GM12878 (cell line): ENCODE data around the gene CDH4. TPM values are rescaled to one million over a fixed set of nuclear protein-coding genes. Genes with fewer than 3 reads are reported as not detected.

Experiments
- ATAC-seq: fragments of 200-7000 bp; cut with Tn5 transposase; 3 replicates; pipeline ENCODE4 v1.9.1; 2020; ENCODE audit warnings: mild to moderate bottlenecking, moderate library complexity
- BruUV-seq: library from RNA; stranded (reverse); fragments of 400-500 nt; replicated peaks from 2 replicates; lab custom pipeline; 2021; lab: Mats Ljungman, UMichigan
- CTCF ChIA-PET: fragments of 300-600 bp; sonication (Branson Sonifier 250); formaldehyde crosslinking; extraction: SDS; loops from one replicate; lab custom pipeline; 2021; ENCODE audit warnings: inconsistent platforms; lab: Yijun Ruan, JAX
- POLR2A ChIA-PET: fragments of 350-600 bp; formaldehyde crosslinking; extraction: SDS; loops from one replicate; lab custom pipeline; 2021; ENCODE audit warnings: inconsistent platforms; lab: Charles Lee
- RAD21 ChIA-PET: fragments of 300-600 bp; sonication (Branson Sonifier 250); formaldehyde crosslinking; loops from one replicate; lab custom pipeline; 2023; ENCODE audit warnings: antibody characterized with exemption; ENCODE audit not compliant: unreplicated experiment; lab: Charles Lee
- SMC1A ChIA-PET: fragments of 300-600 bp; sonication (Branson Sonifier 250); formaldehyde crosslinking; loops from one replicate; lab custom pipeline; 2023; ENCODE audit not compliant: unreplicated experiment, uncharacterized antibody; lab: Charles Lee
- DNase-seq: peaks from one replicate; pipeline ENCODE4 v3.0.0-alpha.2; 2011; ENCODE audit warnings: low read depth, low spot score
- FAIRE-seq: peaks from 3 replicates; lab custom pipeline; 2011; peaks lifted over from hg19 to GRCh38; lab: Jason Lieb, UNC
- H2AFZ ChIP-seq: 2 replicates; pipeline ENCODE4 v1.6.0; 2011; ENCODE audit warnings: low read depth, low read length, control low read depth; ENCODE audit not compliant: control insufficient read depth
- H3K27ac ChIP-seq: 2 replicates; pipeline ENCODE4 v1.5.1; 2011; ENCODE audit warnings: control low read depth; ENCODE audit not compliant: control insufficient read depth, insufficient read depth
- H3K27me3 ChIP-seq, 2 experiments: replicated peaks in 1 of 2; 2 replicates each; pipeline versions ENCODE4 v1.6.0 to v1.6.1; 2011; ENCODE audit warnings: low read length in 1 of 2; ENCODE audit not compliant: control insufficient read depth in 2 of 2, insufficient read depth in 2 of 2
- H3K36me3 ChIP-seq, 2 experiments: 2 replicates each; pipeline ENCODE4 v1.5.1; 2011; ENCODE audit warnings: low read length in 1 of 2; ENCODE audit not compliant: control insufficient read depth in 2 of 2, insufficient read depth in 2 of 2
- H3K4me1 ChIP-seq: 2 replicates; pipeline ENCODE4 v1.6.1; 2011; ENCODE audit warnings: mild to moderate bottlenecking, low read length, moderate library complexity, mixed read lengths; ENCODE audit not compliant: control insufficient read depth, insufficient read depth
- H3K4me2 ChIP-seq: 2 replicates; pipeline ENCODE4 v1.6.0; 2011; ENCODE audit warnings: control low read depth; ENCODE audit not compliant: control insufficient read depth, insufficient read depth
- H3K4me3 ChIP-seq: fragments of 200-600 bp; sonication (generic); 2 replicates; pipeline ENCODE4 v1.5.1; 2016
- H3K79me2 ChIP-seq: 2 replicates; pipeline ENCODE4 v1.6.0; 2011; ENCODE audit warnings: low read length; ENCODE audit not compliant: control insufficient read depth, insufficient read depth
- H3K9ac ChIP-seq: 2 replicates; pipeline ENCODE4 v1.8.0; 2011; ENCODE audit warnings: low read length, control low read depth, mixed read lengths; ENCODE audit not compliant: control insufficient read depth, insufficient read depth
- H3K9me3 ChIP-seq: replicated peaks from 3 replicates; pipeline ENCODE4 v1.5.1; 2011; ENCODE audit warnings: mild to moderate bottlenecking, low read length; ENCODE audit not compliant: control insufficient read depth, insufficient read depth
- H4K20me1 ChIP-seq: 2 replicates; pipeline ENCODE4 v1.6.0; 2011; ENCODE audit not compliant: control insufficient read depth, insufficient read depth
- DPF2 ChIP-seq: fragments of 450-650 bp; IDR thresholded peaks from 2 replicates; pipeline ENCODE4 v1.6.1; 2017; ENCODE audit warnings: mild to moderate bottlenecking
- EP300 ChIP-seq, 2 experiments: fragments of 150-350 bp in 1 of 2; IDR thresholded peaks; 2 replicates each; pipeline ENCODE4 v1.6.1; 2011 to 2012; ENCODE audit warnings: low read depth in 2 of 2, low read length in 2 of 2, borderline replicate concordance in 1 of 2, improper control_type of control experiment in 1 of 2, inconsistent platforms in 1 of 2; ENCODE audit not compliant: control insufficient read depth in 1 of 2
- LARP7 ChIP-seq: fragments of 450-650 bp; IDR thresholded peaks from 2 replicates; pipeline ENCODE4 v1.6.1; 2017; ENCODE audit warnings: mild to moderate bottlenecking
- RELA ChIP-seq: fragments of 450-650 bp; IDR thresholded peaks from 2 replicates; pipeline ENCODE4 v1.8.0; 2014; ENCODE audit warnings: borderline replicate concordance; ENCODE audit not compliant: partially characterized antibody
- RFX5 ChIP-seq: IDR thresholded peaks from 2 replicates; pipeline ENCODE4 v1.6.1; 2011; ENCODE audit warnings: low read depth, low read length, improper control_type of control experiment
- SMAD5 ChIP-seq: IDR thresholded peaks from 2 replicates; pipeline ENCODE4 v1.6.1; 2016; ENCODE audit warnings: antibody characterized with exemption, low read depth
- SMC3 ChIP-seq: IDR thresholded peaks from 2 replicates; pipeline ENCODE4 v1.6.1; 2011; ENCODE audit warnings: low read length, improper control_type of control experiment, borderline replicate concordance
- TCF12 ChIP-seq: IDR thresholded peaks from 2 replicates; pipeline ENCODE4 v1.6.1; 2011; ENCODE audit warnings: low read depth, mild to moderate bottlenecking, low read length
- TCF3 ChIP-seq: IDR thresholded peaks from 2 replicates; pipeline ENCODE4 v1.6.1; 2012; ENCODE audit warnings: low read depth, mild to moderate bottlenecking, low read length, borderline replicate concordance; ENCODE audit not compliant: insufficient read depth
- USF1 ChIP-seq: IDR thresholded peaks from 2 replicates; pipeline ENCODE4 v1.6.1; 2011; ENCODE audit warnings: borderline replicate concordance, low read depth, mild to moderate bottlenecking, moderate library complexity, mixed read lengths, low read length; ENCODE audit not compliant: insufficient read depth; ENCODE audit errors: extremely low read length
- ZNF24 ChIP-seq: fragments of 450-650 bp; IDR thresholded peaks from 2 replicates; pipeline ENCODE4 v1.6.1; 2017; ENCODE audit warnings: antibody characterized with exemption, mild to moderate bottlenecking
- ZNF274 ChIP-seq: IDR thresholded peaks from one replicate; pipeline ENCODE4 v1.8.0; 2011; ENCODE audit not compliant: insufficient read length, insufficient read depth
- WGBS: methylation state at CpG from one replicate; pipeline ENCODE4 v1.1.6; 2016; ENCODE audit warnings: low lambda C conversion rate; ENCODE audit not compliant: insufficient replicate concordance, insufficient coverage; ENCODE audit errors: missing lambda C conversion rate; 5-methylcytosine and 5-hydroxymethylcytosine counted together
- in situ Hi-C: fragments of 300-500 bp; cut with MboI; formaldehyde crosslinking; loops from 9 replicates; pipeline ENCODE4 v1.14.3; 2018; ENCODE audit warnings: mixed read lengths
- intact Hi-C: fragments of 100-400 bp; cut with micrococcal nuclease; formaldehyde crosslinking; loops from one replicate; pipeline ENCODE4 v1.14.2; 2022; ENCODE audit not compliant: unreplicated experiment
- polyA plus RNA-seq, 11 experiments: library from polyadenylated mRNA; depleted of rRNA in 4 of 11; unstranded in 6 of 11; stranded (reverse) in 5 of 11; fragments of >200 nt; fragmentation: Nextera tagmentation in 4 of 11; fragmentation: Illumina TruSeq in 1 of 11; extraction: Ambion mirVana in 4 of 11; extraction: Trizol in 1 of 11; gene quantifications; 1 replicate in 1 of 11; 2 replicates in 10 of 11; pipeline versions ENCODE4 v1.2.1 to v1.2.3, GENCODE V29; 2011 to 2016; ENCODE audit warnings: inconsistent platforms in 2 of 11, missing spikeins in 2 of 11, low read depth in 1 of 11
- total RNA-seq, 4 experiments: library from RNA; depleted of rRNA in 3 of 4; stranded (reverse); fragments of >200 nt in 3 of 4; fragmentation: Illumina TruSeq in 1 of 4; extraction: Trizol in 1 of 4; gene quantifications; 2 replicates each; pipeline versions ENCODE4 v1.2.1 to v1.2.3, GENCODE V29; 2013 to 2021
- TF ChIP-seq, protein P1 (sequence below): fragments of 150-350 bp; IDR thresholded peaks from 2 replicates; pipeline ENCODE4 v1.6.1; 2016; ENCODE audit warnings: low read depth, low read length

The CDH4 gene
- total and polyA plus RNA-seq, 10 of the 15 experiments (the other 5 are each of a cell fraction or from before 2014, with no cell fraction given) = not detected

GRCh38 chr20:61257611-61258010, 5.5 kb downstream of the CDH4 start:
- DNase-seq (no peak), FAIRE-seq (no peak), ATAC-seq (no peak)
- Histone ChIP-seq H4K20me1 (no peaks in the 10 kb centered on the region), H3K9ac (no peak overlapping the region), H3K79me2 (no peaks in the 10 kb centered on the region), H3K4me2 (no peak overlapping the region), H2AFZ (no peak overlapping the region), H3K9me3 (no peaks in the 10 kb centered on the region; the same call in 2 of the 3 replicates), H3K27ac (no peak overlapping the region), H3K4me1 (no peaks in the 10 kb centered on the region), H3K4me3 (no peak overlapping the region), H3K27me3 (no peaks in the 10 kb centered on the region), H3K36me3 (no peaks in the 10 kb centered on the region)
- POLR2A ChIA-PET = no interaction called here
- TF ChIP-seq RELA = no peak
- TF ChIP-seq TCF12 = no peak
- no peak for TF ChIP-seq SMAD5
- TF ChIP-seq SMC3 = no peak
- TF ChIP-seq ZNF24 = no peak
- no peak for TF ChIP-seq DPF2
- no peak for TF ChIP-seq ZNF274
- no peak for TF ChIP-seq TCF3
- no peak for TF ChIP-seq EP300 (IDR thresholded peaks at IDR 0.05; ENCODE audit: borderline replicate concordance in 1 of 2, control insufficient read depth in 1 of 2, low read depth in 2 of 2, low read length in 2 of 2)
- TF ChIP-seq, protein P1, sequence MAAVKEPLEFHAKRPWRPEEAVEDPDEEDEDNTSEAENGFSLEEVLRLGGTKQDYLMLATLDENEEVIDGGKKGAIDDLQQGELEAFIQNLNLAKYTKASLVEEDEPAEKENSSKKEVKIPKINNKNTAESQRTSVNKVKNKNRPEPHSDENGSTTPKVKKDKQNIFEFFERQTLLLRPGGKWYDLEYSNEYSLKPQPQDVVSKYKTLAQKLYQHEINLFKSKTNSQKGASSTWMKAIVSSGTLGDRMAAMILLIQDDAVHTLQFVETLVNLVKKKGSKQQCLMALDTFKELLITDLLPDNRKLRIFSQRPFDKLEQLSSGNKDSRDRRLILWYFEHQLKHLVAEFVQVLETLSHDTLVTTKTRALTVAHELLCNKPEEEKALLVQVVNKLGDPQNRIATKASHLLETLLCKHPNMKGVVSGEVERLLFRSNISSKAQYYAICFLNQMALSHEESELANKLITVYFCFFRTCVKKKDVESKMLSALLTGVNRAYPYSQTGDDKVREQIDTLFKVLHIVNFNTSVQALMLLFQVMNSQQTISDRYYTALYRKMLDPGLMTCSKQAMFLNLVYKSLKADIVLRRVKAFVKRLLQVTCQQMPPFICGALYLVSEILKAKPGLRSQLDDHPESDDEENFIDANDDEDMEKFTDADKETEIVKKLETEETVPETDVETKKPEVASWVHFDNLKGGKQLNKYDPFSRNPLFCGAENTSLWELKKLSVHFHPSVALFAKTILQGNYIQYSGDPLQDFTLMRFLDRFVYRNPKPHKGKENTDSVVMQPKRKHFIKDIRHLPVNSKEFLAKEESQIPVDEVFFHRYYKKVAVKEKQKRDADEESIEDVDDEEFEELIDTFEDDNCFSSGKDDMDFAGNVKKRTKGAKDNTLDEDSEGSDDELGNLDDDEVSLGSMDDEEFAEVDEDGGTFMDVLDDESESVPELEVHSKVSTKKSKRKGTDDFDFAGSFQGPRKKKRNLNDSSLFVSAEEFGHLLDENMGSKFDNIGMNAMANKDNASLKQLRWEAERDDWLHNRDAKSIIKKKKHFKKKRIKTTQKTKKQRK = no peak
- no peak for TF ChIP-seq RFX5
- no peak for TF ChIP-seq LARP7
- TF ChIP-seq USF1 = no peak
- 59% methylated on average over 20 of the region's 20 CpGs for WGBS
- intact Hi-C loops = no loop called here
- CTCF ChIA-PET = no interaction called here
- SMC1A ChIA-PET = no interaction called here
- RAD21 ChIA-PET = no interaction called here
- in situ Hi-C loops = no loop called here
- no TSS peak for BruUV-seq
